Fibroblast of lung (primary cell): ENCODE measurements around the gene CUEDC1. TPM values are rescaled to one million over a fixed set of nuclear protein-coding genes. Genes with fewer than 3 reads are reported as not detected.

Experiments
- DNase-seq, 2 donors: peaks; one replicate each; pipeline versions ENCODE4 v3.0.0 to v3.0.0-alpha.2; 2010; ENCODE audit warnings: low read depth in 2 of 2
- H2AFZ ChIP-seq: 2 replicates; pipeline ENCODE4 v1.5.1; 2012; ENCODE audit warnings: low read length, control low read depth, inconsistent platforms
- H3K27ac ChIP-seq: 2 replicates; pipeline ENCODE4 v1.5.1; 2011; ENCODE audit warnings: low read length, control low read depth; ENCODE audit not compliant: insufficient read depth
- H3K27me3 ChIP-seq: 2 replicates; pipeline ENCODE4 v1.5.1; 2011; ENCODE audit warnings: mild to moderate bottlenecking, low read length; ENCODE audit not compliant: control insufficient read depth, insufficient read depth
- H3K36me3 ChIP-seq: 2 replicates; pipeline ENCODE4 v1.5.1; 2011; ENCODE audit warnings: low read length; ENCODE audit not compliant: control insufficient read depth, insufficient read depth
- H3K4me1 ChIP-seq: 2 replicates; pipeline ENCODE4 v1.5.1; 2011; ENCODE audit warnings: low read length; ENCODE audit not compliant: control insufficient read depth, insufficient read depth; ENCODE audit errors: extremely low read depth
- H3K4me2 ChIP-seq: 2 replicates; pipeline ENCODE4 v1.5.1; 2011; ENCODE audit warnings: low read length, control low read depth; ENCODE audit not compliant: insufficient read depth; ENCODE audit errors: extremely low read depth
- H3K4me3 ChIP-seq, 4 experiments: fragments of 200-600 bp in 1 of 4; sonication (generic) in 1 of 4; replicated peaks in 1 of 4; 2 replicates each; pipeline ENCODE4 v1.5.1; 2011 to 2016; ENCODE audit warnings: low read length in 4 of 4, low read depth in 3 of 4, mild to moderate bottlenecking in 3 of 4, control low read depth in 2 of 4, inconsistent platforms in 1 of 4, mixed read lengths in 1 of 4; ENCODE audit not compliant: insufficient read depth in 1 of 4; ENCODE audit errors: control extremely low read depth in 1 of 4
- H3K79me2 ChIP-seq: 2 replicates; pipeline ENCODE4 v1.5.1; 2012; ENCODE audit warnings: mild to moderate bottlenecking, low read length, inconsistent platforms; ENCODE audit not compliant: control insufficient read depth, insufficient read depth
- H3K9ac ChIP-seq: 2 replicates; pipeline ENCODE4 v1.5.1; 2011; ENCODE audit warnings: mild to moderate bottlenecking, low read length, control low read depth; ENCODE audit not compliant: insufficient read depth
- H3K9me3 ChIP-seq: 2 replicates; pipeline ENCODE4 v1.5.1; 2012; ENCODE audit warnings: low read depth, low read length; ENCODE audit not compliant: control insufficient read depth, insufficient read depth
- H4K20me1 ChIP-seq: 2 replicates; pipeline ENCODE4 v1.5.1; 2011; ENCODE audit warnings: low read length; ENCODE audit not compliant: control insufficient read depth, insufficient read depth; ENCODE audit errors: extremely low read depth
- EZH2 ChIP-seq: IDR thresholded peaks from 2 replicates; pipeline ENCODE4 v1.5.1; 2012; ENCODE audit warnings: low read length, control low read depth, mild to moderate bottlenecking; ENCODE audit errors: missing control alignments
- polyA plus RNA-seq, 2 donors: library from polyadenylated mRNA; depleted of rRNA in 1 of 2; stranded (reverse) in 1 of 2; unstranded in 1 of 2; fragments of >200 nt; gene quantifications; 2 replicates each; pipeline ENCODE4 v1.2.1, GENCODE V29; 2011 to 2012; ENCODE audit warnings: missing spikeins in 1 of 2
- total RNA-seq: library from RNA; depleted of rRNA; stranded (reverse); fragments of >200 nt; gene quantifications from 2 replicates; pipeline ENCODE4 v1.2.1, GENCODE V29; 2014
- TF ChIP-seq, protein P1 (sequence below), 2 donors: IDR thresholded peaks in 1 of 2; conservative IDR thresholded peaks in 1 of 2; 1 replicate in 1 of 2; 2 replicates in 1 of 2; pipeline ENCODE4 v1.5.1; 2011 to 2012; ENCODE audit warnings: low read length in 2 of 2, control low read depth in 1 of 2, inconsistent platforms in 1 of 2, low read depth in 1 of 2, mild to moderate bottlenecking in 1 of 2

Gene CUEDC1
- total and polyA plus RNA-seq, 2 donors (not counting 1 experiment from before 2014, with no cell fraction given): 11.9 to 34.9 TPM

DNA sequence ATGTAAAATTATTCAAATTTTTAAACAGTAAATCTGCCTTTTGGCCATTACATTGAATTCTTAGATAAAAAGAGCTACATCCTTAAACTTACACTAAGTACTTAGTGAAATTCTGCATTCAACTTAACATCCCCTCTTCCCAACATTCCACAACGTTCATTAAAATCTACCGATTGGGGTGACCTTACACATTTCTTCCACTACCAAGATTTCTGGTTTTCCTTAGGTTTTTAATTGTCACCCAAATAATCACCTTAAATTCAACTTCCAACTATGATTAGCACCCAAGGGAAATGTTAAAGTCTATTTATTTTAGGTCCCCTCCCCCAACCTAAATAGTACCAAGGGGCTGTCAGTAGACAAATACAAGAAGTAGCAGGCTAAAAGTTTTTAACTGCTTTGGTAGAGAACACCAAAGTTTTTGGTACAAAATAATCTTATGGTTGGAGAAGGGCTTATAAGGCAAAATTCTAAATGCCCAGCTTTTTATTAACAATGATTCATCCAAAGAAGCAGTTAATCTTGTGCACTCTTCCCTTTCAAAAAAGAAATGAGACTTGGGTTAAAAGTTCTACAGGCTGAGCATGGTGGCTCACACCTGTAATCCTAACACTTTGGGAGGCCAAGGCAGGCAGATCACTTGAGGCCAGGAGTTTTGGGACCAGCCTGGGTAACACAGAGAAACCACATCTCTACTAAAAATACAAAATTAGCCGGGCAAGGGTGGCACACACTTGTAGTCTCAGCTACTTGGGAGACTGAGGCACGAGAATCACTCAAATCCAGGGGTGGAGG lies 47.1 kb upstream of the CUEDC1 start:
- peaks cover 14% of the 10 kb centered on the region for H3K4me1 ChIP-seq
- H3K79me2 ChIP-seq: peaks cover 62% of the 10 kb centered on the region
- TF ChIP-seq EZH2: no peak
- TF ChIP-seq, protein P1, sequence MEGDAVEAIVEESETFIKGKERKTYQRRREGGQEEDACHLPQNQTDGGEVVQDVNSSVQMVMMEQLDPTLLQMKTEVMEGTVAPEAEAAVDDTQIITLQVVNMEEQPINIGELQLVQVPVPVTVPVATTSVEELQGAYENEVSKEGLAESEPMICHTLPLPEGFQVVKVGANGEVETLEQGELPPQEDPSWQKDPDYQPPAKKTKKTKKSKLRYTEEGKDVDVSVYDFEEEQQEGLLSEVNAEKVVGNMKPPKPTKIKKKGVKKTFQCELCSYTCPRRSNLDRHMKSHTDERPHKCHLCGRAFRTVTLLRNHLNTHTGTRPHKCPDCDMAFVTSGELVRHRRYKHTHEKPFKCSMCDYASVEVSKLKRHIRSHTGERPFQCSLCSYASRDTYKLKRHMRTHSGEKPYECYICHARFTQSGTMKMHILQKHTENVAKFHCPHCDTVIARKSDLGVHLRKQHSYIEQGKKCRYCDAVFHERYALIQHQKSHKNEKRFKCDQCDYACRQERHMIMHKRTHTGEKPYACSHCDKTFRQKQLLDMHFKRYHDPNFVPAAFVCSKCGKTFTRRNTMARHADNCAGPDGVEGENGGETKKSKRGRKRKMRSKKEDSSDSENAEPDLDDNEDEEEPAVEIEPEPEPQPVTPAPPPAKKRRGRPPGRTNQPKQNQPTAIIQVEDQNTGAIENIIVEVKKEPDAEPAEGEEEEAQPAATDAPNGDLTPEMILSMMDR (conservative IDR thresholded peaks at IDR 0.05 in 1 of 2, IDR thresholded peaks at IDR 0.05 in 1 of 2; ENCODE audit: low read depth in 1 of 2, low read length in 2 of 2): no peak
- H3K27me3 ChIP-seq: no peaks in the 10 kb centered on the region
- peaks cover 7% of the 10 kb centered on the region for H4K20me1 ChIP-seq
- no peaks in the 10 kb centered on the region for H3K9me3 ChIP-seq
- no peak overlapping the region for H3K27ac ChIP-seq
- no peak overlapping the region for H2AFZ ChIP-seq
- H3K9ac ChIP-seq: no peak overlapping the region
- H3K36me3 ChIP-seq: peaks cover 12% of the 10 kb centered on the region
- DNase-seq: no peak
- H3K4me3 ChIP-seq: no peak overlapping the region
- H3K4me2 ChIP-seq: no peak overlapping the region

DNA sequence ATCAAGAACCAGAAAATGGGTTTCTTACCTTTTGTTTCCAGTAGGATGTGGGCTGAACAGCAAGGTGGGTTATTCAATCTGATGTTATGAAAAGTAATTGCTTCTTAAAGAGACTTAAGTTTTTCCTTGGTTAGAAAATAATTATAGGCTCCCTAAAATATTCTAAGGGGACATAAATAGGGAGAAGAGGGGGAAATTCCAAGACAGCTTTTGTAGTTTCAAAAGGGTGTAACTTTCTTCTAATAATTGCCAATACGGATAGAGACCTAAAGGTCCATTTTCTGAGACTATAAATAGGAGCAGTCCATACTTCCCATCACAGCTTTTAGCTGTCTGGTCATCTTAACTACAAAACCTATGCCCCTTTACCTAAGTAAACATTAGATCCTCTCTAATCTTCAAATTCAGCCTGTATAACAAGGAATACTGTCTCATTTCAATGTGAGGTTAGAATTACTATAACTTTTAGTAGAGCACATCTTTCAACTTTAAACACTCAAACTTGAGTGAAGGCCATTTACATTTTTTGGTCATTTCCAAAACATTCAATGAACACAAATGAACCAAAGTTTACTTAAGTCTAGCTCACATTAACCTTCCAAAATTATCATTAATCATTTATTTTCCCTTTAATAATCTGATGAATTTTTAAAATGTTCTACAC lies 46.4 kb upstream of the CUEDC1 start:
- peaks cover 58% of the 10 kb centered on the region for H3K79me2 ChIP-seq
- peaks cover 13% of the 10 kb centered on the region for H3K36me3 ChIP-seq
- H3K27me3 ChIP-seq: no peaks in the 10 kb centered on the region
- peaks cover 14% of the 10 kb centered on the region for H3K4me1 ChIP-seq
- H3K4me3 ChIP-seq: no peak overlapping the region
- no peak overlapping the region for H2AFZ ChIP-seq
- H4K20me1 ChIP-seq: peaks cover 7% of the 10 kb centered on the region
- H3K4me2 ChIP-seq: peak overlapping the region; percentile 7
- H3K27ac ChIP-seq: no peak overlapping the region
- no peak for DNase-seq
- TF ChIP-seq EZH2: no peak
- TF ChIP-seq, protein P1 (conservative IDR thresholded peaks at IDR 0.05 in 1 of 2, IDR thresholded peaks at IDR 0.05 in 1 of 2; ENCODE audit: low read depth in 1 of 2, low read length in 2 of 2): no peak
- H3K9ac ChIP-seq: no peak overlapping the region
- H3K9me3 ChIP-seq: no peaks in the 10 kb centered on the region

DNA sequence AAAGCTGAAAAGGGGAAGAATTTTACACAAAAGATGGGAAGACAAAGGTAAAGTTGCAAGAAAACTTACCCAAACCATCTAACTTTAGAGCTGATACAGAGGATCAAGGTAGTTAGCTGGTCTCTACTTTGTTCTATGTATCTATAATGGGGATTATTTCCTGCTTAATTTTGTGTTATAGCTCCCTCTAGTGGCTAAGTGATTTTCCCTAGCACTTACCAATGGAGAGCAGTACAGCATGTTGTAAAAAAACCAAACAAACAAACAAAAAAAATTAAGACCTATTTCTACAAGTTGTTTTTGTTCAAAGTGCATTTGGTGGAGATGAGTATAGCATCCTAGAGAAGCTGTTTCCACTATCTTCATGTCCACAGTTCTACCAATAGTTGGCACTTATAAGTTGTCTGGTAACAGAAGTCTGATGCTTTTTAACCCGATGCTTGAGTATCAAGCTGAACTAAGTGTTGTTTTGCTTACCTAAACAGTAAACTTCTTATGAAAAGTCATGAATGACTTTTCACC lies 44.3 kb upstream of the CUEDC1 start:
- Histone ChIP-seq H3K27ac (no peak overlapping the region), H3K9ac (no peak overlapping the region), H4K20me1 (peaks cover 4% of the 10 kb centered on the region), H3K79me2 (peaks cover 38% of the 10 kb centered on the region), H3K4me2 (no peak overlapping the region), H3K4me3 (no peak overlapping the region), H3K27me3 (no peaks in the 10 kb centered on the region), H3K4me1 (peaks cover 10% of the 10 kb centered on the region), H2AFZ (no peak overlapping the region), H3K36me3 (peaks cover 8% of the 10 kb centered on the region), H3K9me3 (no peaks in the 10 kb centered on the region)
- DNase-seq: peak; percentile 58 to 87
- TF ChIP-seq, protein P1 (conservative IDR thresholded peaks at IDR 0.05 in 1 of 2, IDR thresholded peaks at IDR 0.05 in 1 of 2; ENCODE audit: low read depth in 1 of 2, low read length in 2 of 2): peak; percentile 61 to 78
- no peak for TF ChIP-seq EZH2
